Activated T-cell treated with anti-CD3 and anti-CD28 coated beads, Interleukin-2, amount 50 U/mL, for 48 hours (primary cell): Measurements from ENCODE around the gene OR9K2.
"Not testable (repeated sequence)": the region's sequence is repeated elsewhere in the genome, so short reads cannot be mapped to it uniquely, and the experiment has no call there.

Experiments used
- DNase-seq, 2 experiments: peaks; one replicate each; pipeline ENCODE4 v3.0.0-alpha.2; 2020

Gene OR9K2

GRCh38 chr12:55126106-55126505, at the start of gene OR9K2:
Gene OR9K2 (plus strand): TSS chr12:55126406. CDS start chr12:55129835, 3,429 bp downstream.
- no peak for DNase-seq

- DNase-seq, result no peak
Measured at GRCh38 chr12:55092579-55092978, 33.6 kb upstream of the OR9K2 start.

- no peak for DNase-seq
Measured at GRCh38 chr12:55112378-55112875, 13.8 kb upstream of the OR9K2 start.

- DNase-seq, result no peak
Measured at GRCh38 chr12:55116152-55116551, 10.1 kb upstream of the OR9K2 start.

GRCh38 chr12:55132816-55133215, 6.6 kb downstream of the OR9K2 start:
- DNase-seq, result no peak

- peak; percentile 31 to 39 for DNase-seq
Measured at GRCh38 chr12:55142669-55143565, 16.7 kb downstream of the OR9K2 start.

GRCh38 chr12:55143566-55143870, 17.3 kb downstream of the OR9K2 start:
- no peak for DNase-seq

- DNase-seq, result not testable (repeated sequence)
Measured at GRCh38 chr12:55167010-55167640, 40.9 kb downstream of the OR9K2 start.

GRCh38 chr12:55171445-55171844, 45.2 kb downstream of the OR9K2 start:
- DNase-seq, result no peak

- not testable (repeated sequence) for DNase-seq
Measured at GRCh38 chr12:55171846-55172245, 45.6 kb downstream of the OR9K2 start.

- no peak for DNase-seq
Measured at GRCh38 chr12:55172686-55173085, 46.5 kb downstream of the OR9K2 start.

- DNase-seq, result no peak
Measured at GRCh38 chr12:55173456-55173855, 47.2 kb downstream of the OR9K2 start.
